GM23338 (cell line): ENCODE results near the gene TTLL8. TPM values are rescaled to one million over a fixed set of nuclear protein-coding genes. Genes with fewer than 3 reads are reported as not detected.

Source experiments
- ATAC-seq: fragments of 200-7000 bp; cut with Tn5 transposase; 3 replicates; pipeline ENCODE4 v1.9.1; 2020
- DNase-seq: peaks from one replicate; pipeline ENCODE4 v3.0.0-alpha.2; 2015; ENCODE audit warnings: low spot score
- H2AFZ ChIP-seq: fragments of 200-600 bp; sonication (generic); 2 replicates; pipeline ENCODE4 v1.8.0; 2016; ENCODE audit warnings: antibody characterized with exemption, mild to moderate bottlenecking, moderate library complexity
- H3F3A ChIP-seq: fragments of 200-600 bp; sonication (generic); replicated peaks from 2 replicates; pipeline ENCODE4 v1.8.0; 2017; ENCODE audit warnings: antibody characterized with exemption, mixed run types, low read depth
- H3K27ac ChIP-seq: fragments of 200-600 bp; sonication (generic); 2 replicates; pipeline ENCODE4 v1.6.1; 2016; ENCODE audit warnings: low read depth
- H3K27me3 ChIP-seq: fragments of 200-600 bp; sonication (generic); 2 replicates; pipeline ENCODE4 v1.8.0; 2016; ENCODE audit warnings: mild to moderate bottlenecking, mixed run types, moderate library complexity; ENCODE audit not compliant: insufficient read depth
- H3K36me3 ChIP-seq: fragments of 200-600 bp; sonication (generic); 2 replicates; pipeline ENCODE4 v1.8.0; 2016; ENCODE audit warnings: mild to moderate bottlenecking; ENCODE audit not compliant: insufficient read depth
- H3K4me1 ChIP-seq: fragments of 200-600 bp; sonication (generic); 2 replicates; pipeline ENCODE4 v1.8.0; 2016; ENCODE audit warnings: mild to moderate bottlenecking, moderate library complexity; ENCODE audit not compliant: insufficient read depth
- H3K4me2 ChIP-seq: fragments of 200-600 bp; sonication (generic); 2 replicates; pipeline ENCODE4 v1.7.1; 2017; ENCODE audit warnings: mixed run types
- H3K4me3 ChIP-seq: fragments of 200-600 bp; sonication (generic); 2 replicates; pipeline ENCODE4 v1.6.1; 2016; ENCODE audit warnings: mixed run types
- H3K79me2 ChIP-seq: fragments of 200-600 bp; sonication (generic); replicated peaks from 2 replicates; pipeline ENCODE4 v1.8.0; 2017; ENCODE audit warnings: mild to moderate bottlenecking; ENCODE audit not compliant: insufficient read depth
- H3K9me2 ChIP-seq: fragments of 200-600 bp; sonication (generic); 2 replicates; pipeline ENCODE4 v1.8.0; 2017; ENCODE audit not compliant: insufficient read depth
- H4K20me1 ChIP-seq: fragments of 200-600 bp; sonication (generic); replicated peaks from 2 replicates; pipeline ENCODE4 v1.8.0; 2017; ENCODE audit warnings: mild to moderate bottlenecking; ENCODE audit not compliant: insufficient read depth
- H3K27ac Mint-ChIP-seq: 2 replicates; pipeline ENCODE4 v1.8.0; 2020; ENCODE audit warnings: inconsistent platforms, mild to moderate bottlenecking, moderate library complexity, mixed read lengths
- H3K27me3 Mint-ChIP-seq: 3 replicates; pipeline ENCODE4 v1.8.0; 2022; ENCODE audit warnings: low read depth, mild to moderate bottlenecking, moderate library complexity, mixed read lengths, inconsistent platforms; ENCODE audit not compliant: insufficient read depth, poor library complexity
- H3K36me3 Mint-ChIP-seq: 3 replicates; pipeline ENCODE4 v1.8.0; 2021; ENCODE audit warnings: low read depth, mild to moderate bottlenecking, inconsistent platforms, moderate library complexity, mixed read lengths
- H3K4me1 Mint-ChIP-seq: 3 replicates; pipeline ENCODE4 v1.8.0; 2020; ENCODE audit warnings: mild to moderate bottlenecking, inconsistent platforms, mixed read lengths
- H3K4me3 Mint-ChIP-seq: 3 replicates; pipeline ENCODE4 v1.8.0; 2021; ENCODE audit warnings: moderate library complexity, mild to moderate bottlenecking, inconsistent platforms, mixed read lengths
- H3K9me3 Mint-ChIP-seq: 3 replicates; pipeline ENCODE4 v1.8.0; 2020; ENCODE audit warnings: moderate library complexity, mild to moderate bottlenecking, inconsistent platforms, mixed read lengths
- CREB1 ChIP-seq: fragments of 250-450 bp; sonication (Bioruptor Pico); IDR thresholded peaks from 2 replicates; pipeline ENCODE4 v1.5.0; 2020; ENCODE audit warnings: low read depth, mild to moderate bottlenecking, moderate library complexity
- CTCF ChIP-seq, 2 experiments: fragments of 200-600 bp in 1 of 2; sonication (generic) in 1 of 2; conservative IDR thresholded peaks; 2 replicates each; pipeline versions ENCODE4 v1.5.1 to v1.6.1; 2016 to 2017; ENCODE audit warnings: antibody characterized with exemption in 2 of 2, low read depth in 2 of 2, mild to moderate bottlenecking in 2 of 2, moderate library complexity in 1 of 2
- ETS1 ChIP-seq: IDR thresholded peaks from 2 replicates; pipeline ENCODE4 v1.6.1; 2016; ENCODE audit warnings: antibody characterized with exemption
- EZH2 ChIP-seq: fragments of 200-600 bp; sonication (generic); IDR thresholded peaks from one replicate; pipeline ENCODE4 v1.8.0; 2017; ENCODE audit warnings: antibody characterized with exemption, mild to moderate bottlenecking, low read depth; ENCODE audit not compliant: unreplicated experiment
- EZH2phosphoT487 ChIP-seq: fragments of 200-600 bp; sonication (generic); IDR thresholded peaks from one replicate; pipeline ENCODE4 v1.8.1; 2018; ENCODE audit warnings: antibody characterized with exemption; ENCODE audit not compliant: unreplicated experiment
- JUNB ChIP-seq: IDR thresholded peaks from one replicate; pipeline ENCODE4 v1.6.1; 2016; ENCODE audit warnings: antibody characterized with exemption; ENCODE audit not compliant: unreplicated experiment
- NANOG ChIP-seq: IDR thresholded peaks from 2 replicates; pipeline ENCODE4 v1.6.1; 2016; ENCODE audit warnings: antibody characterized with exemption, borderline replicate concordance
- POLR2AphosphoS5 ChIP-seq: IDR thresholded peaks from 2 replicates; pipeline ENCODE4 v1.6.1; 2016; ENCODE audit warnings: antibody characterized with exemption, low read depth
- REST ChIP-seq: IDR thresholded peaks from one replicate; pipeline ENCODE4 v1.6.1; 2018; ENCODE audit warnings: antibody characterized with exemption; ENCODE audit not compliant: unreplicated experiment
- STAT1 ChIP-seq: IDR thresholded peaks from one replicate; pipeline ENCODE4 v1.6.1; 2016; ENCODE audit warnings: antibody characterized with exemption; ENCODE audit not compliant: unreplicated experiment
- ZNF114 ChIP-seq: fragments of 250-450 bp; sonication (Bioruptor Pico); IDR thresholded peaks from 2 replicates; pipeline ENCODE4 v1.5.0; 2020; ENCODE audit warnings: mild to moderate bottlenecking, moderate library complexity
- ZNF331 ChIP-seq: fragments of 250-450 bp; sonication (Bioruptor Pico); IDR thresholded peaks from 2 replicates; pipeline ENCODE4 v1.5.0; 2020; ENCODE audit warnings: low read depth, mild to moderate bottlenecking, moderate library complexity
- ZNF462 ChIP-seq: fragments of 250-450 bp; sonication (Bioruptor Pico); IDR thresholded peaks from 2 replicates; pipeline ENCODE4 v1.5.0; 2020; ENCODE audit warnings: mild to moderate bottlenecking, moderate library complexity
- polyA plus RNA-seq: library from polyadenylated mRNA; unstranded; fragments of >200 nt; fragmentation: Nextera tagmentation; extraction: Ambion mirVana; gene quantifications from 2 replicates; pipeline ENCODE4 v1.2.1, GENCODE V29; 2016
- total RNA-seq: library from RNA; depleted of rRNA; stranded (reverse); fragments of >200 nt; shearing (Covaris generic); gene quantifications from 2 replicates; pipeline ENCODE4 v1.2.3, GENCODE V29; 2014

TTLL8 gene
- total and polyA plus RNA-seq, 2 experiments from 2014 or later, result not detected

GRCh38 chr22:50047346-50047745, 10.8 kb downstream of the TTLL8 start:
- H3K4me3 Mint-ChIP-seq, result no peak overlapping the region
- H3K27me3 Mint-ChIP-seq, result peaks cover 10% of the 10 kb centered on the region
- Histone ChIP-seq H2AFZ (no peak overlapping the region), H3K36me3 (no peaks in the 10 kb centered on the region), H3K79me2 (no peaks in the 10 kb centered on the region), H3K9me2 (no peaks in the 10 kb centered on the region), H3K4me1 (no peaks in the 10 kb centered on the region), H3F3A (no peaks in the 10 kb centered on the region), H4K20me1 (no peaks in the 10 kb centered on the region), H3K27ac (no peak overlapping the region), H3K4me3 (no peak overlapping the region), H3K4me2 (no peak overlapping the region), H3K27me3 (no peaks in the 10 kb centered on the region)
- H3K27ac Mint-ChIP-seq, result no peak overlapping the region
- no peak for ATAC-seq
- no peak for DNase-seq
- H3K4me1 Mint-ChIP-seq, result no peaks in the 10 kb centered on the region
- no peaks in the 10 kb centered on the region for H3K36me3 Mint-ChIP-seq
- TF ChIP-seq NANOG (no peak), CREB1 (no peak), EZH2 (no peak), POLR2AphosphoS5 (no peak), EZH2phosphoT487 (no peak), ZNF462 (no peak), JUNB (no peak), CTCF (conservative IDR thresholded peaks at IDR 0.05; ENCODE audit: low read depth in 2 of 2) (no peak), STAT1 (no peak), ZNF331 (CRISPR knock-in tag) (no peak), REST (no peak), ZNF114 (CRISPR knock-in tag) (no peak), ETS1 (no peak)
- no peaks in the 10 kb centered on the region for H3K9me3 Mint-ChIP-seq
